HCT116 (cell line): ENCODE measurements around the gene EIF1AD. TPM values are rescaled to one million over a fixed set of nuclear protein-coding genes. Genes with fewer than 3 reads are reported as not detected.

Experiments
- ATAC-seq: fragments of 200-7000 bp; cut with Tn5 transposase; 2 replicates; pipeline ENCODE4 v1.9.1; 2020; ENCODE audit warnings: mild to moderate bottlenecking, moderate library complexity
- BruUV-seq: library from RNA; stranded (reverse); fragments of 400-500 nt; replicated peaks from 2 replicates; lab custom pipeline; 2021; lab: Mats Ljungman, UMichigan
- CTCF ChIA-PET: fragments of 300-600 bp; sonication (Branson Sonifier 250); formaldehyde crosslinking; loops from one replicate; lab custom pipeline; 2021; ENCODE audit warnings: antibody characterized with exemption; lab: Charles Lee
- POLR2A ChIA-PET: fragments of 300-600, 350-600 bp; sonication (Branson Sonifier 250); formaldehyde crosslinking; loops from one replicate; lab custom pipeline; 2021; ENCODE audit warnings: antibody characterized with exemption; lab: Charles Lee
- RAD21 ChIA-PET, 2 experiments: fragments of 300-600 bp; sonication (Branson Sonifier 250); formaldehyde crosslinking; loops; one replicate each; lab custom pipeline; 2023; ENCODE audit warnings: low total read pairs in 2 of 2; ENCODE audit not compliant: uncharacterized antibody in 2 of 2, unreplicated experiment in 2 of 2, low non-redundant PET in 1 of 2; lab: Charles Lee
- DNase-seq: peaks from one replicate; pipeline ENCODE4 v3.0.0-alpha.2; 2010; ENCODE audit warnings: low read depth, low spot score
- H2AFZ ChIP-seq: fragments of 200-600 bp; shearing (Covaris generic), sonication (generic); 2 replicates; pipeline ENCODE4 v1.6.1; 2017; ENCODE audit warnings: low read depth, mixed run types, mixed read lengths, antibody characterized with exemption, low read length; ENCODE audit not compliant: poor library complexity, severe bottlenecking
- H3K27ac ChIP-seq: 2 replicates; pipeline ENCODE4 v1.5.1; 2012; ENCODE audit warnings: low read depth, low read length
- H3K27me3 ChIP-seq: fragments of 200-600 bp; sonication (generic); 2 replicates; pipeline ENCODE4 v1.6.1; 2016; ENCODE audit warnings: mixed run types, low read length, mixed read lengths; ENCODE audit not compliant: insufficient read depth
- H3K36me3 ChIP-seq, 2 experiments: fragments of 200-500 bp in 1 of 2; fragments of 200-600 bp in 1 of 2; sonication (Bioruptor generic) in 1 of 2; sonication (generic) in 1 of 2; 2 replicates each; pipeline versions ENCODE4 v1.5.1 to v1.6.1; 2014 to 2016; ENCODE audit warnings: low read length in 2 of 2, inconsistent platforms in 1 of 2, mixed read lengths in 1 of 2, mixed run types in 1 of 2; ENCODE audit not compliant: insufficient read depth in 2 of 2, control insufficient read depth in 1 of 2
- H3K4me1 ChIP-seq, 2 experiments: fragments of 200-600 bp in 1 of 2; sonication (generic) in 1 of 2; 2 replicates each; pipeline versions ENCODE4 v1.5.1 to v1.6.1; 2012 to 2017; ENCODE audit warnings: low read length in 2 of 2, inconsistent platforms in 1 of 2, mild to moderate bottlenecking in 1 of 2, mixed read lengths in 1 of 2, mixed run types in 1 of 2, moderate library complexity in 1 of 2; ENCODE audit not compliant: insufficient read depth in 2 of 2, control insufficient read depth in 1 of 2
- H3K4me2 ChIP-seq: fragments of 200-600 bp; sonication (generic); 2 replicates; pipeline ENCODE4 v1.6.1; 2017; ENCODE audit warnings: mixed run types, low read length, mixed read lengths
- H3K4me3 ChIP-seq, 2 experiments: fragments of 200-600 bp in 1 of 2; sonication (generic) in 1 of 2; replicated peaks in 1 of 2; 2 replicates each; pipeline ENCODE4 v1.5.1; 2011 to 2016; ENCODE audit warnings: low read length in 2 of 2, control low read depth in 1 of 2, low read depth in 1 of 2, mild to moderate bottlenecking in 1 of 2, mixed read lengths in 1 of 2, mixed run types in 1 of 2
- H3K79me2 ChIP-seq: fragments of 200-600 bp; sonication (generic); 2 replicates; pipeline ENCODE4 v1.6.1; 2017; ENCODE audit warnings: mild to moderate bottlenecking, mixed run types, low read length, moderate library complexity, mixed read lengths; ENCODE audit not compliant: insufficient read depth
- H3K9ac ChIP-seq: fragments of 200-600 bp; sonication (generic); 2 replicates; pipeline ENCODE4 v1.6.1; 2016; ENCODE audit warnings: low read length, mixed read lengths
- H3K9me2 ChIP-seq: fragments of 200-600 bp; sonication (generic), shearing (Covaris generic); 2 replicates; pipeline ENCODE4 v1.6.1; 2017; ENCODE audit warnings: mixed run types, mild to moderate bottlenecking, moderate library complexity; ENCODE audit not compliant: insufficient read depth
- H3K9me3 ChIP-seq, 2 experiments: fragments of 200-500 bp in 1 of 2; fragments of 200-600 bp in 1 of 2; sonication (Bioruptor generic) in 1 of 2; sonication (generic) in 1 of 2; 2 replicates each; pipeline ENCODE4 v1.6.1; 2014 to 2017; ENCODE audit warnings: low read length in 2 of 2, mixed read lengths in 2 of 2, inconsistent platforms in 1 of 2, low read depth in 1 of 2, mild to moderate bottlenecking in 1 of 2, mixed run types in 1 of 2, moderate library complexity in 1 of 2; ENCODE audit not compliant: control insufficient read depth in 1 of 2, insufficient read depth in 1 of 2
- H4K20me1 ChIP-seq: fragments of 200-600 bp; sonication (generic), shearing (Covaris generic); 2 replicates; pipeline ENCODE4 v1.6.1; 2017; ENCODE audit warnings: mixed run types, mild to moderate bottlenecking, moderate library complexity; ENCODE audit not compliant: insufficient read depth
- ATF3 ChIP-seq: IDR thresholded peaks from 2 replicates; pipeline ENCODE4 v1.6.1; 2012
- CBX3 ChIP-seq: IDR thresholded peaks from 2 replicates; pipeline ENCODE4 v1.6.1; 2012; ENCODE audit warnings: low read depth
- EGR1 ChIP-seq: IDR thresholded peaks from 2 replicates; pipeline ENCODE4 v1.6.1; 2012; ENCODE audit warnings: low read depth
- EZH2 ChIP-seq: fragments of 200-600 bp; sonication (generic); IDR thresholded peaks from 2 replicates; pipeline ENCODE4 v1.6.1; 2017; ENCODE audit warnings: antibody characterized with exemption, mixed run types
- EZH2phosphoT487 ChIP-seq: fragments of 200-600 bp; IDR thresholded peaks from 2 replicates; pipeline ENCODE4 v1.6.1; 2018; ENCODE audit warnings: antibody characterized with exemption, borderline replicate concordance
- POLR2AphosphoS5 ChIP-seq: IDR thresholded peaks from 2 replicates; pipeline ENCODE4 v1.6.1; 2011; ENCODE audit warnings: mild to moderate bottlenecking, low read depth, low read length, moderate library complexity
- RAD21 ChIP-seq: IDR thresholded peaks from 2 replicates; pipeline ENCODE4 v1.6.1; 2012; ENCODE audit warnings: low read depth, mild to moderate bottlenecking
- SIN3A ChIP-seq: IDR thresholded peaks from 2 replicates; pipeline ENCODE4 v1.6.1; 2012; ENCODE audit warnings: low read depth
- intact Hi-C: fragments of 100-400 bp; cut with micrococcal nuclease; formaldehyde crosslinking; loops from 2 replicates; pipeline ENCODE4 v1.10.0; 2022
- total RNA-seq: library from RNA; stranded (reverse); gene quantifications from one replicate; pipeline ENCODE4 v1.2.1, GENCODE V29; 2021; ENCODE audit not compliant: unreplicated experiment

EIF1AD gene
- total RNA-seq, 1 experiment from 2014 or later, result 45.5 TPM

- Histone ChIP-seq H3K27me3 (no peaks in the 10 kb centered on the region), H3K4me2 (no peak within 1 kb of the TSS), H3K79me2 (peaks cover 16% of the 10 kb centered on the region), H3K36me3 (no peaks in the 10 kb centered on the region; a peak in 1 of 4 replicates), H3K27ac (no peak within 1 kb of the TSS), H3K4me1 (peaks cover 21 to 30% of the 10 kb centered on the region in 2 experiments), H4K20me1 (no peaks in the 10 kb centered on the region), H3K4me3 (no peak within 1 kb of the TSS), H3K9me2 (no peaks in the 10 kb centered on the region), H3K9me3 (no peaks in the 10 kb centered on the region), H3K9ac (no peak within 1 kb of the TSS), H2AFZ (no peak within 1 kb of the TSS)
- ChIA-PET POLR2A (no interaction called here), RAD21 (interaction anchor here in 1 of 2 experiments (0.5 kb wide), 1 partner anchor 389 kb away, joined by 3 read pairs; no protein-coding TSS in a partner anchor), CTCF (no interaction called here)
- DNase-seq, result no peak
- BruUV-seq, result no TSS peak
- TF ChIP-seq EGR1 (no peak), POLR2AphosphoS5 (no peak), CBX3 (no peak), RAD21 (no peak), EZH2phosphoT487 (no peak), SIN3A (no peak), EZH2 (no peak), ATF3 (no peak)
- ATAC-seq, result no peak
- intact Hi-C loops, result no loop called here
These were observed 46.8 kb upstream of the EIF1AD start, which contains the start of gene GAL3ST3 for GRCh38 chr11:66048547-66049323. Gene GAL3ST3 (minus strand): TSS chr11:66049161. CDS start chr11:66045415, 3,746 bp downstream.
